Stimulated activated CD4-positive, alpha-beta T cell treated with anti-CD3 and anti-CD28 coated beads, Interleukin-1b, Interleukin-23, amount 100 ng/mL, for 1 hour (primary cell): Measurements from ENCODE around the gene NPR2.
A peak's percentile ranks its signal among the peaks of the same experiment; 100 is the strongest.

ENCODE experiments used
- DNase-seq, 2 donors: peaks; one replicate each; pipeline ENCODE4 v3.0.0-alpha.2; 2020; ENCODE audit warnings: low read depth in 2 of 2

NPR2 gene

DNA sequence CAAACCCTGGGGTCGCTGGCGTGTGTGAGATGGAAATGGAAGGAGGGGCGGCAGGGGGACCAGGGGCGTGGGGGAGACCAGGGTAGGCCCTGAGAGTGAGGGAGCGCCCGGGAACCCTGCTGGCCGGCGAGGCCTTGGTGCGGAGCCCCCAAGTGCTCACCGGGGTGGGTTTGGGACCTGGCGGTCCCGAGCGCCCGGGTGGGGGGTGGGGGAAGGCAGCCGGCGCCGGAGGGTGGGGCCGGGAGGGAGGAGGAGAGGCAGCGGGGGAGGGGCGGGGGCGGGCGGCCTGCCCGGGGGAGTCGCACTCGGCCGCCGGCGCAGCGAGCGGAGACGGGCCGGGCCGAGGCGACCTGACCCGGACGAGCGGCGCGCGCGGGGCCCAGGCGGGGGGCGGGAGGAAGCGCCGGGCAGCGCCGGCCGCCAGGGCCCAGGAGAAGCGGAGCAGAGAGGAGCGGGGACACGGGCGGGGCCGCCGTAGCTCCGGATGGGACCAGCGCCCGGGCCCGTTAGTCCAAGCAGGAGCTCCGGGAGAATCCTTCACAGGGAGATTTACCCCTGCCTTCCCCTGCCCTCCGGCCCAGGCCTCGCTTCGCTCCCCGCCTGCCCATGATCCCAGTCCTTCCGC, at the start of gene NPR2:
Gene NPR2, plus strand, starts transcription at position 295 of the 625 bp plus-strand sequence. CDS start 818 bp downstream, outside the sequence.
- no peak for DNase-seq

DNA sequence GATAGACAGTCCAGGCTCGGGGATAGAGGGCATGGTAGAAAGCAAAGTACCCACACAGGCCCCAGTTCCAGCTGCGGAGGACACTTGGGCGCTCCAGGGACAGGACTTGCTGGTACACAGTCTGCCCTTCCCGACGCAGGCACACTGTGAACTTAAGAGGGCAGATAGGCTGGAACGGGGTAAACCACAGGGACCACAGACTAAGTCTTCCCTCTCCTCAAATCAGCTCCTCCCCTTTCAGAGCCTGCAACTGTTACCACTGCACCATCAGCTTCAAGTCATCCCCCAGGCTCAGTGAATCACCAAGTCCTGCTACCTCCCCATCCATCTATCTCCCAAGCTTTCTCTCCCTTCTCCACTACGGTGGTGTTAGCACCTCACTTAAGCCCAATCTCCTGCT, 49.7 kb upstream of the NPR2 start:
- DNase-seq, result no peak

DNA sequence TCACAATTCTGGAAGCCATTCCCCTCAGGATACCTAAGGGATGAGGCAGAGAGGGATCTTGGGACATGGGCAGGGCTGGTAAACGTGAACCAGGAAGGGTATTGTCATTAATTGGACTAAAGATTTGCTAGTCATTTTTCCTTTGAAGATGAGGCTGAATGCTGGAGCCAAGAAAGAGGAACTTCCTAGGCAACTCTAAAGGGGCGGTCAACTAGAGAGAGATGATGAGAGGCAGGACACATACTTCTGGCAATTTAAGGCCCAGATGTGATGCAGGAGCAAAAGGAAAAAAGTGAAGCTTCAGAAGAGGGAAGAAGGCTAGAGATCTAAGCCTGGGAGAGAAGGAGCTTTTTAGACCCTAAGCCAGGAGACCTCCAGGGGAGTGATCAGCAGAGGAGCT, 47.9 kb upstream of the NPR2 start:
- no peak for DNase-seq

DNA sequence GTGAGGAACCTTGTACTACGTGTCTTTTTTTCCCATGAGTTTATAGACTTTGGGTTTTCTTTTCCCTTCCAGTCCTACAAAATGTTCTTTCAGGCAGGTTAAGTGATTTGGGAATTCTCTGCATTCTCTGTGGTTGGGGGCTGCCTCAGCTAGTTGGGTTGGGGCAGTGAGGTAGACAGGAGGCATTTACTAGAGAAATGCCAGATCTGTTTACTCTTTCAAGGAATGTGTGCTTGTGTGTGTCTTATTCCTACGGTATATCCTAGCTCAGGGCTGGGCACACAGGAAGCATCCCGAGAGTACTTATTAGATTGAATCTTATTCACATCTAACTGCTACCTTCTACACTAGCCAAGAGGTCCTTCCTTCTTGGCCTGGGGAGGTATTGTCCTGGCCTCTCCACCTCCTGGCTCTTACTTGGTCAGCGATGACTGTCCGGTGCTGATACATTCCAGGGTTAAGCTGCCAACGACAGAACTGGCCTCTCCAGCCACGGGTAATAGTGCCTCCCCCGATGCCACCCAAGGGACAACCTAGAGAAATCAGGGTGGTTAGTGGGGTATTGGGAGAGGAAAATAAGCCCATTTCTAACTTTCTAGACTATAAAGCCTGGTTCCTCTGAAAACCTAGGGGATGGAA, 47.4 kb upstream of the NPR2 start:
- DNase-seq, result no peak

DNA sequence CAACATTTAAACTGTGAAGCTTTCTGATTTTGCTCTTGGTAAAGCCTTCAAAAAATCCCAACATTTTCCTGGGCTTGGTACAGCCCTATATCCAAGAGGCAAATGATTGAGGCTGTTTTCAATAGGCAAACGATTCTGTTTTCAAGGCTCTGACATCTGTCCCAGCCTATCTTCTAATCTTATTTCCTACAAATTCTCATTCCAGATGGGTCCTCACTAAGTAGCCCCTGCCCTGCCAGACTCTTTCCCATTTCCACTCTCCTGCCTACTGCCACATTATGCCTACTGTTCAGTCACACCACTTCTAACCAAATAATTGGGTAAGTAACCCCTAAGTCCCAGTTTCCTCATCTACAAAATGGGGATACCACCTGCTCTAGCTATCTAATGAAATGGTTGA, 45.8 kb upstream of the NPR2 start:
- no peak for DNase-seq

DNA sequence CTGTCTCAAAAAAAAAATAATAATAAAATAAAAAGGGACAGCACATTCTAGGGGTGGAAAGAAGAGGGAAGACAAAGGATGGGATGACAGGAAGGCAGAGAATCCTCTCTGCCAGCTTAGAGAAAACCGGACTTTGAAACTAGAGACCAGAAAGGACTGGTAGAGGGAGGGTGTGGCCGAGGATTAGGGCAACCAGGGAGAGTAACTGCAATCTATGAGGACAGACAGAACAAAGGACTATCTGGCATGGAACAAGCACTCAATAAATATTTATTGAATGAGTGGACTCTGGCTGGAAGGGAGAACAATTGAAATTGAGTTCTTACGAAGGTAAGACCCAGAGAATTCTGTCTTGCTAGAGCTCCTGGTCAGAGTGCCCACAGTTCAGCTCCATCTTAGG, 44.8 kb upstream of the NPR2 start:
- no peak for DNase-seq

DNA sequence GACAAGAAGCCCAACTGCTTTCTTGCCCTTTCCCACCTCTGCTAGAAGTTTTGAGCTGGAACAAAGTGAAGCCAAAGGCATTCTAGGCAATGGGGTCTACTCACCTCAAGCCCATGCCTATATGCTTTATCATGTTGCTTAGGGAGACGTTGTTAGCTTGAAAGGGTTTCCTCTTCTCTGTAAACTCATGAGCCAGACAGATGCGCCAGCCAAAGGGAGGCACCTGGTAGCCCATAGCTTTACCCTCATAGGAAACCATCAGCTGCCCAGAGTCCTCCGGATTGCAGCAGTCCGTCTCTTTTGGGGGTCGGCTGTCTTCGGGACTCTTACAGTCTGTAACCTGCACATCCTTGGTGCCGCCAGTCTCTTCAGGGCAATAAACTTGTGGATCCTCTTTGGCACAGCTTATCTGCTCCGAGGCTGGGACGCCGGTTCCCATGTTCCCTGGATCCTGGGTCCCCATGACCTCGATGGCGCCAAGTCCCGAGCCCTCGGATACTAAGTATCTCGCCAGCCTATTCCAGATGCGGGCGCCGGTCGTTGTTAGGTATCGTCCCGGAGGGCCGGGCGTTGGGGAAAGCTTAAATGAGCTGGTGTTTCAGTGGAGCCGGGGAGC, 43.0 kb upstream of the NPR2 start:
- DNase-seq, result no peak

DNA sequence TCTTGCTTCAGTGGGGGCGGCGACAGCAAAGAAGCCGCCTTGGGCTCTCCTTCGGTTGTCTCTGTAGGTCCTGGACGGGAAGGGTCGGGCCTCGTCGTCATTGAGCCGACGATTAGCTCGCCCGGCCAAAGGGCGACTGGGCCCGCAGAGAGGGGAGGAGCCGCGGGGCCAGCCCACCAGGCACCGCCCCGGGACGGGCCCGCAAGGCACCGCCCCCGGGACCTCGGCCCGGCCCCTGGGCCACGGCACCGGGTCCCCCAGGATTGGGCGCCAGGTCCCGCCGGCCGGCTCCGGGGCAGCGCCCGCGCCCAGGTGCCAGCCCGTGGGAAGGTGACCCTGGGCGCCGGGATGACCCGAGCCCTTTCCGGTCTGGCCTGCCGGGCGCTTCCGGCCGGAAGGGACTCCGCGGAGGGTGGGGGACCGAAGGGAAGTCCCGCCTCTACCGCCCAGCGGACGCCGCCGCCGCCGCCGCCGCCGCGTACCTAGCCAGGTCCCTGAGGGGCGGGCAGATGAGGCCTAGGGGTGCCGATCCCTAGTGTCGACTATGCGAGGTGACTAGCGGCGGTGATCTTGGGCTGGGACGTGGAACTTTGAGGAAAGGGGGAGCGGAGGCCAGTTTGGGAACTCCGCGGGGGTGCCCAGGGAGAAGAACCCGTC, 42.4 kb upstream of the NPR2 start, which contains the start of the genes GBA2 and RGP1:
Gene GBA2, minus strand, starts transcription at position 371 of the 657 bp plus-strand sequence. CDS start 524 bp downstream, outside the sequence.
Gene RGP1, plus strand, starts transcription at position 430 of the 657 bp plus-strand sequence. CDS start 469 bp downstream, outside the sequence.
- peak in 1 of 2 donors; percentile 38 for DNase-seq

DNA sequence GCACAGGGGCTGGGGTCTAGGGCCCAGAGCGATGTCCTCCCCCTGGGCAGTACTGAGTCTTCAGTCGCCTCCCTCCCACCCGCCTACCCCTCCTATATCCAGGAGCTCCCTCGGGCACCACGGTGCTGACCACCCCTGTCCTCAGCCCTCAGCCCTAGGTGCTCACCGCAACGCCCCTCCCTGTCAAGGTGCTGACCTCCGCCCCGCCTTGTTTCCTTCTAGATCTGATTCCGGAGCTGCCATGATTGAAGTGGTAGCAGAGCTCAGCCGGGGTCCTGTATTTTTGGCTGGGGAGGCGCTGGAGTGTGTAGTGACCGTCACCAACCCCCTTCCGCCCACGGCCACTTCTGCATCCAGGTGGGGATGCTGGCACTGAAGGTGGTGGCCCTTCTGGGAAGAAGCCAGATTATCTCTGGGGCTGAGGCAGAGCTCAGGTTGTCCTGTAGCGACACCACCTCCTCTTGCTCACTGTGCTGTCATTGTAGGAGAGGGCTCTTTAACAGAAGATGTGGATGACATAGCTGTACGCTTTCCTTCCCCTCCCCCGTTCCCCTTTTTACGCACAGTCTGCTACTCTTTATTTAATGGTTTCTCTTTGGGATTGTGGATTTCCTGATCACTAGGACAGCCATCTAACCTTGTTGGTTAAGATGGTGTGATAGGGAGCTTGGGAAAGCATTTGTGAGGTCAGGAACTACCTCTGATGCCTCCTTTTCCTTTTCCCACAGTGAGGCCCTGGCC, 41.7 kb upstream of the NPR2 start:
- DNase-seq, result peak in 1 of 2 donors; percentile 11

DNA sequence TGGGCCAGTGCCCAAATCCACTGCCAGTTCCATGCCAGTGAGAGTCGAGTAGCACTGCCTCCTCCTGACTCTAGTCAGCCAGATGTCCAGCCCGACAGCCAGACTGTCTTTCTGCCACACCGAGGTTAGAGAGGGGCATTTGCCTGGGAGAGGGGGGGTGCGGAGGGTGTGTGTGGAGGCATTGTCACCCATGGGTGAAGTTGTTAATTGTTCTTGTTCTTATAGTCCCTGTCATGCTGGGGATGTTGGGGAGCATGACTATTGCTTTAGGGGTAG, 41.2 kb upstream of the NPR2 start:
- DNase-seq, result no peak

DNA sequence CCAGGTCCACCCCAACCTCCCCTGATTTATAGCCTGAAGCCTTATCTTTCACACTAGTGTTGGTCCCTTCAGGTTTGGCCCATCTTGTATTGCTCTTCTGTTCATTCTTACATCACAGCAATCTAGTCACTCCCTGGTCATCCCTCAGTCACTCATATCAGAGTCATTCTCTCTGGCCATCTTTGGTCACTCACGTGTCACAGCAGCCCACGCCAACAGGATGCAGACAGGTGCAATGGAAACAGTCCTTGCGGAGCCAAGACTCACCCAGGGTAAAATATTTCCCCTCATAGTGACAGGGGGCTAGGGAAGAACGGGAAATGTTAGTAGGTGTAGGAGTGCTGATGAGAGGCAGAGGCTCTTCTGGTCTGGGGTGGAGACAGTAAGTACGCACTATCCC, 37.9 kb upstream of the NPR2 start:
- DNase-seq, result no peak

DNA sequence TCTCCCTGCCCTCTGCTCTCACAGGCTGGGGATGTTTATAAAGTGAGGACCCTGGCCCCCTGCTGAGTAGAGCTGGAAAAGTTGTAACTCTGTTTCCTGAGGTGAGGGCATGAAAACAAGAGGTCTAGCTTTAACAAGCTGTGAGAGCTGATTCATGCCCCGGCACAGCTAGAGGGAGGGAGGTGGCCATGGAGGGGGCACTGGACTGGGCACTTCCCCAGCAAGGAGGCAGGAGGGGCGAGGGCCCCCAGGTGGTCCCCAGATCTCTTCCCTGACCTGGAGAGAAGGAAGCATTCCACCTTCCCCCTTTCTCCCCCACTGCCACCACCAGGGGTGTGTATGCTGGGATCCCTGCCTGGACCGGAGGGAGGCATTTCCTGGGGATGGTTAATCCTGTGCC, 37.1 kb upstream of the NPR2 start, which contains the start of gene MSMP:
Gene MSMP, minus strand, starts transcription at position 13 of the 400 bp plus-strand sequence. CDS start 147 bp downstream, outside the sequence.
- no peak for DNase-seq

DNA sequence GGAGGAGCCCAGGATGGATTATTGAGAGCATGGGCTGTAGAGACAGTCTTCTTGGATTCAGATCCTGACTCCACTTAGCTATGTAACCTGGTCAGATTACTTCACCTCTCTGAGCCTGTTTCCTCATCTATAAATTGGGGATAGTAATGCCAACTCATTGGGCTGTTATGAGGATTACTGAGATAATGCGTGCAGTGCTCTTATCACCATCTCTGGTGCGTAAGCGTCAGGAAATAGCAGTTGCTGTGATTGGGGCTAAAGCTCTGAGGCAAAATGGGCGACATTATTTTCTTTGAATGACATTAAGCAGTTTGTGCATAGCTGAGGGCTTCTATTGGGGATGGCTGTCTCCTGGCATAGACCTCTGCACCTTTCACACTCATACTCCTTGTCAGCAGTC, 36.3 kb upstream of the NPR2 start:
- no peak for DNase-seq

DNA sequence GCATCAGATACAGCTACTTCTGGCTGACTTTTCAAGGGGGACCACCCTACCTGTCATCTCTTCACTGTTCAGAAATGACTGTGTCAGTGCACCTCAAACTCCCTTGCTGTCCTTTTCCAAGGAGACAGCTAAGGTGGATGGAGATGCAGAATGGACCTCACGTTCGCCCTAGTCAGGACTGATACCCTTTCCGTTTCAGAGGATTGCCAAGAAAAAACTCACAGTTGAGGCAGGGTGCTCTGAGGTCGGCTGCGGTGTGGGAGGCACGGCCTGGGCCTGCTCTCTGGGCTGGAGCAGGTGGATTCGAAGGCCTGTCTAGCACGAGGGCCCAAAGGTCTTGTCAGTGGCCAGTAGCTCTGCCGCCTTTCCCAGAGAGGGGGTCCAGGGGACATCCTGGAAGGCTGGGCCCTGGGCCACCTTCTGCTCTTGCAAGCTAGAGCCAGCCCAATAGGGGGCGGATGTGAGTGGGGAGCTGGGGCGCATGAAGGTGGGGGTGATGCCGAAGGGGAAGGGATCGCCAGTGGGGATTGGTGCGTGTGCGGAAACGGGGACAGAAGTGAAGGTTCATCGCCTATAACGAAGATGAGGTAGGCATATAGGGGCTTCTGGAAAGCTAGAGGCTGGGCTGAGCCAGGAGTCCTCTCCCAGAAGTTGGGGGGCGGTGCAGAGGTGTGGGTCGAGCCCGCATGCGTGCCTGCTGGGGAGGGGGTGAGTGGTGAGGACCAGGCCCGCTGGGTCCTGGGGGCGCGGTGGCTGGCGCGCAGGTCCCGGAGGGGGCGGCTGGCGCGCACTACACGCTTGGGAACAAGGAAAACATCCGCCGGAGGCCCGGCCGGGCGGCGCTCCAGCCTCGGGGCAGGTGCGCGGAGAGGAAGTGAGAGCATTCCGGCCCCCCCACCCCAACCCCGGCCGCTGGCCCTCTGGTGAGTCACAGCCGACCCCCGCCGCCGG, 34.8 kb upstream of the NPR2 start:
- DNase-seq, result peak; percentile 55 to 68

DNA sequence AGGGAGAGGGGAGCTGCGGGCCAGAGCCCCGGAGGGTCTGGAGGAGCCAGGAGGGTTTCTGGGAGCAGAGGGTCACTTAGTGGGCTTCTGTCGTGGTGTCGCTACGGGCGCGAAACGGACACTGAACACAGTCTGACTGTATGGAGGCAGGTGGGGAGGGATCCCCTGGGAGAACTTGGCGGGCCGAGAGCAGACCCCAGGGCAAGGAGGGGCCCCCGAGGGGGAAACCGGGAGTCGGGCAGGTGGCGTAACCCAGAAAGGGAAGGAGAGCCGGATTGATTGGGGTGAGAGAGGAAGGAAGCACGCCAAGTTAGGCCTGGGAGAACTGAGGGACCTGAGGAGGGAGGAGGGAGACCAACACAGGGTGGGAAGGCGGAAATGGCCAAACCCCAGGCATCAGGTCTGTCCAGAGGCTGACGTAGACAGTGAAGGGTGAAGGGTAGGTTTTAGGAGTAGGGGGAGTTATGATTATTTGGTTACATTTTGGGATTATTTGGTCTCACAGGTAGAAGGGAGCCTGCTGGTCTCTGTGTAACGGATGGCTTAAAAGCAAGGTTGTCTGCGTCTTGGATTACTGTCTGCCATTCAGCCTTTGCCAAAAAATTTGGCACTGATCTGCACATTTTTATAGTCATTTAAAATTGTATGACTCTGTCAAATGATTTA, 34.0 kb upstream of the NPR2 start:
- no peak for DNase-seq

DNA sequence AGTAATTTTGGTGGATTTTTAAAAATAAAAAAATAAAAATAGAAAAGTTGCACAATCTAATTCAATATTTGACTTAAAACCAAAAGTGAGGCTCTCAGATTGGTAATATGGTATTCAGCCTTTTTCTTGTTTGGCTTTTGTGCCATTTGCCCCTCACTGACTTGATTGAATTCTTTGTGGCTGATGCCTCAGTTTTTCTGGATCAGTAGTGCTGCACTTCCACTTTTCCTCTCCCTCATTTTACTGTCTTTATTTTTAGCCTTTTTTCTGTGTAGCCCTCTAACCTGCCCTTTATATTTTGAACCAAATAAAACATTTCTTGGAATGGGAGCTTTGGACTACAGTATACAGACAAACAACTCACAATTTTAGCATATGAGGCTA, 33.5 kb upstream of the NPR2 start:
- no peak for DNase-seq

DNA sequence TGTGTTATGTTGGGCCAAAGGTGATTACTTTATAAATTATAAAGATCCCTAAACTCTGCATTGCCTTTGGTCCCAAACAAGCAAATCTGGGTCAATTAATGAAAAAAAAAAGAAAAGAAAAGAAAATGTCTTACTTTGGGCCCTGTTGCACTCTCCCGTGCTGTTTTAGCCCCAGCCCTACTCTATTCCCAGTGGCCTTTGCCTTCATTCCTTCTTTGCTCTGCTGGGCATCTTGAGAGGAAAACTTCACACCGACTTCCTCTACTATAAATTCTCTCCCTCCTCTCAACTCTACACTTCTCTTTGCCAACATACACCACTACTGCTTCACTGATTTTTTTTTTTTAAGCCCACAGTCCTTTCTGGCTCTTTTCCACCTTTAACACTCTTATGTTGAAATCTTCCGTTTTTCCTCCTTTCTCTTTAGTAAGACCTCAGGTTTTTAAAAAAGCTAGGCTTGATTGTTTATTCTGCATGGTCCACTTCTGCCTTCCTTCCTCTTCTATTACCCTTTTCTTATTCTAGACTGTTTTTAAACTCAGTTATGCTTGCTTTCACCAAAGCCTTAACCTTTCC, 32.8 kb upstream of the NPR2 start:
- DNase-seq, result no peak

DNA sequence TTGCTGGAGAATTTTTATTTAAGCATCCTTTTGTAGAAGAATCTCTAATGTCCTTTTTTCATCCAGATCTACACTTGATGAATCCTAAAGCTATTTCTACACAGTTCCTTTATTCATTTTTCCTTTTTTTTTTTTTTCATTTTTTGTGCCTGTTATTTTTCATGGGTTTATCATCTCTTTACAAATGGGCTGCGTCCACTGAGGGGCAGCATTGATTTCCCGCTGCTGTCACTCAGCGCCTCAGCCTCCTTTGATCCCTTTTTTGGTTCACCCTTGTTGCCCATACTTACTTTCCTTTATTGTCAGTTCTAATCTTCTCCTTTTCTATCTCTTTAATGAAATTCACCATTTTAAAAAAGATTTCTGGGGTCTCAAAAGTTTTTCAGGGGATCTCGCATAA, 31.6 kb upstream of the NPR2 start:
- DNase-seq, result no peak

DNA sequence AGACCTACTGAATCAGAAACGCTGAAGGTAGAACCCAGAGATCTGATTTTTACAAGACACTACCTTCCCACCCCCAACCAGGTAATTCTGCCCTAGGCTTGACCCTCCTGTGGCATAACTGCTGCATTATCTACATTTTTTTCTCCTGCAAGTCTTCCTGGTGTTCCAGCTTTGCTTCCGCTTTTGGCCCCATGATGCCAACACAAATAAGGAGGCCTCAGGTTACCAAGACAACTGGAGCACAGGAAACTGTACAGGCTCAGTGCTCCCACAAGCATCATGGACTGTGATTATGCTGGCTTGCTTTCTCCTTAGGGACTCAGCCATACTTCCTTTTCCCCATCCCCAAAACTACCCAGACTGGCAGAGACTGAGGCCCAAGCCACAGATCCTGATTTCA, 30.7 kb upstream of the NPR2 start:
- no peak for DNase-seq

DNA sequence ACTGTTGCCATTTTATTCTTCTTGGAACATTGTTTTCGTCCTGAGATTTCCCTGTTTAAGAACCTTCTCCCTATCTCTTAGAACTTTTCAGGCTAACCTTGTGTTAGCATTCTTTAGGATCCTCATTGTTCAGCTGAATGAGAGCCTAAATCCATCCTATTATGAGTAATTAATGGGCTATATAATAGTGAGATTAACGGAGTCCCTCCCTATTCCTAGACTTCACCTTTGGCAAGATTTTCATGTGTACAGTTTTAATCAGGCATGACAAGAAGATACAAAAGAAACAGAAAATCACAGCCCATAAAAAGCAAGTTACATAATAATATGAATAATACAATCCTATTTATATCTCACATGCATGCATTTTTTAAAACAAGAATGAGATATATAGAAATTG, 28.2 kb upstream of the NPR2 start:
- DNase-seq, result no peak
